ENCODE measurements around the gene THSD7B.

THSD7B gene

DNA sequence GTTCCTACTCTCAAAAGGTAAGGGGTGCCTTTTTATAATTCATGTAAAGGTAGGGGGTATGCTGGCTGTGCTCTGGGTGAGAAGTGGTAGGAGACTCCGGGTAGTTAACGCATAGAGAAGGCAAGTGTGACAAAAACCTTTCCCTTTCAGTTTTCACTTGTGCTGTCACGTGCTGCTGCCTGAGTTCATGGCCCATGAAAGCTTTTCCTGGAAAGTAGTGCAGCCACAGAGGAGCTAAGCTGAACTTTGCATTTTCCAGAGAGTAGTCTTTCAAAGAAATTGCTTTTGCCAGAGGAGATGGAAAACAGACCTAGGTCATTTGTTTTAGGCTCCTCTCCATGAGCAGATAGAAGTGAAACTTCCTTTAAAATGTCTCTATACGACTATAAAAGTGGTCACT, 44.7 kb downstream of the THSD7B start:
- H2BK120ac ChIP-seq (ENCODE audit: insufficient read depth, low read length, poor library complexity): no peak overlapping the region
- DNase-seq: no peak
- H2BK12ac ChIP-seq (ENCODE audit: low read length): no peak overlapping the region
- H3K9me3 ChIP-seq (ENCODE audit: insufficient read depth, low read depth, low read length): no peaks in the 10 kb centered on the region
- no CpG with 5 or more reads among the region's 4 CpGs for WGBS (ENCODE audit: extremely low coverage, insufficient coverage, insufficient read length)
- H3K4ac ChIP-seq (ENCODE audit: low read depth, low read length): no peak overlapping the region
- no peaks in the 10 kb centered on the region for H3K27me3 ChIP-seq (ENCODE audit: insufficient read depth, low read length)
- H4K12ac ChIP-seq (ENCODE audit: low read depth, low read length): no peak overlapping the region
- no peak overlapping the region for H2AFZ ChIP-seq (ENCODE audit: insufficient read depth, low read length, poor library complexity)
- no peaks in the 10 kb centered on the region for H3K4me1 ChIP-seq (ENCODE audit: control insufficient read depth in 1 of 2, insufficient read depth in 2 of 2, low read length in 2 of 2)
- no peak overlapping the region for H3K18ac ChIP-seq (ENCODE audit: low read length)
- no peak overlapping the region for H2BK5ac ChIP-seq (ENCODE audit: low read depth, low read length, poor library complexity)
- H3K79me1 ChIP-seq (ENCODE audit: low read length): no peaks in the 10 kb centered on the region
- no peak overlapping the region for H3K4me2 ChIP-seq (ENCODE audit: low read length)
- no peak overlapping the region for H3K14ac ChIP-seq (ENCODE audit: low read length)
- no peak overlapping the region for H4K8ac ChIP-seq (ENCODE audit: low read depth, low read length)
- H3K79me2 ChIP-seq (ENCODE audit: control insufficient read depth, insufficient read depth, low read length, poor library complexity): no peaks in the 10 kb centered on the region
- H3K36me3 ChIP-seq (ENCODE audit: control insufficient read depth in 1 of 2, insufficient read depth in 2 of 2, low read length in 2 of 2): no peaks in the 10 kb centered on the region
- no peak overlapping the region for H3K4me3 ChIP-seq (ENCODE audit: low read depth, low read length)
- no peak overlapping the region for H3K27ac ChIP-seq (ENCODE audit: low read depth, low read length)
- H4K91ac ChIP-seq (ENCODE audit: low read depth, low read length): no peak overlapping the region
- H3K23ac ChIP-seq (ENCODE audit: low read length): no peak overlapping the region
- no peak overlapping the region for H2AK5ac ChIP-seq (ENCODE audit: low read length)
- H3K9ac ChIP-seq (ENCODE audit: low read length): no peak overlapping the region

DNA sequence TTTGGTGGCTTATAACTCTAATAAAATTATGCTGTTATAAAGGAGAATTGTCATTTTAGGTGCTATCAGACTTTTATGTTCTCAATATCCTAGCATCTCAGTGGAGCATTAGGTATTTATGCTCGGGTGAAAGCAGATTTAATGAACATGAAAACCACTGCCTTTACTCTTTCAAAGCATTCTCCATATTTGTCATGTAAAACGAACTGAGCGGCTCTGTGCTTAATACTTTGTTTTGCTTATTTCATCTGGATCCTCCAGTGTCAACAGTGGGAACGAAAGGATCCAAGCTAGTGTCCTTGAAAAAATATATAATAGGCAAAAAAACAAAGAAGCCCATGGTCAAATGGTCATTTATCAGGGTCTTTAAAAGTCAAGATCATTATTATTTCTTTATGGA, 53.5 kb downstream of the THSD7B start:
- no peaks in the 10 kb centered on the region for H3K4me1 ChIP-seq (ENCODE audit: control insufficient read depth in 1 of 2, insufficient read depth in 2 of 2, low read length in 2 of 2)
- H2BK12ac ChIP-seq (ENCODE audit: low read length): no peak overlapping the region
- H3K23ac ChIP-seq (ENCODE audit: low read length): no peak overlapping the region
- H2BK5ac ChIP-seq (ENCODE audit: low read depth, low read length, poor library complexity): no peak overlapping the region
- no peak overlapping the region for H3K14ac ChIP-seq (ENCODE audit: low read length)
- no peaks in the 10 kb centered on the region for H3K27me3 ChIP-seq (ENCODE audit: insufficient read depth, low read length)
- no peaks in the 10 kb centered on the region for H3K9me3 ChIP-seq (ENCODE audit: insufficient read depth, low read depth, low read length)
- no peak overlapping the region for H2BK120ac ChIP-seq (ENCODE audit: insufficient read depth, low read length, poor library complexity)
- no peak overlapping the region for H2AK5ac ChIP-seq (ENCODE audit: low read length)
- DNase-seq: no peak
- no peak overlapping the region for H3K27ac ChIP-seq (ENCODE audit: low read depth, low read length)
- no peak overlapping the region for H3K4me2 ChIP-seq (ENCODE audit: low read length)
- H3K79me2 ChIP-seq (ENCODE audit: control insufficient read depth, insufficient read depth, low read length, poor library complexity): no peaks in the 10 kb centered on the region
- H3K4me3 ChIP-seq (ENCODE audit: low read depth, low read length): no peak overlapping the region
- H3K18ac ChIP-seq (ENCODE audit: low read length): no peak overlapping the region
- no peak overlapping the region for H4K8ac ChIP-seq (ENCODE audit: low read depth, low read length)
- no peak overlapping the region for H4K12ac ChIP-seq (ENCODE audit: low read depth, low read length)
- H3K36me3 ChIP-seq (ENCODE audit: control insufficient read depth in 1 of 2, insufficient read depth in 2 of 2, low read length in 2 of 2): no peaks in the 10 kb centered on the region
- H4K91ac ChIP-seq (ENCODE audit: low read depth, low read length): no peak overlapping the region
- H3K79me1 ChIP-seq (ENCODE audit: low read length): no peaks in the 10 kb centered on the region
- no peak overlapping the region for H3K4ac ChIP-seq (ENCODE audit: low read depth, low read length)
- no peak overlapping the region for H3K9ac ChIP-seq (ENCODE audit: low read length)
- H2AFZ ChIP-seq (ENCODE audit: insufficient read depth, low read length, poor library complexity): no peak overlapping the region
- no CpG with 5 or more reads among the region's 4 CpGs for WGBS (ENCODE audit: extremely low coverage, insufficient coverage, insufficient read length)

DNA sequence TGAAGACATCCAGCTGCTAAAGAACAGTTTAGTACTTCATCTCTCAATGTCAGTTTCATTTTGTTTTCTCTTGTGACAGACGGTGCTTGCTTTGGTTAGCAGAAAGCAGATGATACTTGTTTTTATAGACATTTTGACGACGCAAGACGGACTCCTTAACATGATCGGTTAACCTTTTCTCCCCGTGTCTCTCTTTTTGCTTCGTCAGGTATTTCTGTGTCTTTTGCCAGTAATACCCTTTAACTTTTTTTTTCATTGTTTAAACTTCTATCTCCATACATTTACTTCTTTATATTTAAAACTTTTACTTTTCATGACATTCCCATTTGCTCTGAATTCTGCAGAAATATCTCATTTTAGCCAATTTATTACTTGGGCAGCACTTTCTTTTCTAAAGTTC, 57.9 kb downstream of the THSD7B start:
- H3K79me1 ChIP-seq (ENCODE audit: low read length): no peaks in the 10 kb centered on the region
- H3K14ac ChIP-seq (ENCODE audit: low read length): no peak overlapping the region
- no peak overlapping the region for H2AFZ ChIP-seq (ENCODE audit: insufficient read depth, low read length, poor library complexity)
- H3K4me1 ChIP-seq (ENCODE audit: control insufficient read depth in 1 of 2, insufficient read depth in 2 of 2, low read length in 2 of 2): no peaks in the 10 kb centered on the region
- DNase-seq: no peak
- H2BK5ac ChIP-seq (ENCODE audit: low read depth, low read length, poor library complexity): no peak overlapping the region
- no peak overlapping the region for H3K4me3 ChIP-seq (ENCODE audit: low read depth, low read length)
- H3K79me2 ChIP-seq (ENCODE audit: control insufficient read depth, insufficient read depth, low read length, poor library complexity): no peaks in the 10 kb centered on the region
- no peak overlapping the region for H3K18ac ChIP-seq (ENCODE audit: low read length)
- no peak overlapping the region for H3K4me2 ChIP-seq (ENCODE audit: low read length)
- no peak overlapping the region for H4K12ac ChIP-seq (ENCODE audit: low read depth, low read length)
- no peaks in the 10 kb centered on the region for H3K36me3 ChIP-seq (ENCODE audit: control insufficient read depth in 1 of 2, insufficient read depth in 2 of 2, low read length in 2 of 2)
- no peaks in the 10 kb centered on the region for H3K9me3 ChIP-seq (ENCODE audit: insufficient read depth, low read depth, low read length)
- no peak overlapping the region for H4K8ac ChIP-seq (ENCODE audit: low read depth, low read length)
- no peak overlapping the region for H2BK120ac ChIP-seq (ENCODE audit: insufficient read depth, low read length, poor library complexity)
- H3K4ac ChIP-seq (ENCODE audit: low read depth, low read length): no peak overlapping the region
- H3K27ac ChIP-seq (ENCODE audit: low read depth, low read length): no peak overlapping the region
- no CpG with 5 or more reads among the region's 7 CpGs for WGBS (ENCODE audit: extremely low coverage, insufficient coverage, insufficient read length)
- H2AK5ac ChIP-seq (ENCODE audit: low read length): no peak overlapping the region
- H4K91ac ChIP-seq (ENCODE audit: low read depth, low read length): no peak overlapping the region
- no peak overlapping the region for H3K9ac ChIP-seq (ENCODE audit: low read length)
- no peaks in the 10 kb centered on the region for H3K27me3 ChIP-seq (ENCODE audit: insufficient read depth, low read length)
- H3K23ac ChIP-seq (ENCODE audit: low read length): no peak overlapping the region
- no peak overlapping the region for H2BK12ac ChIP-seq (ENCODE audit: low read length)

DNA sequence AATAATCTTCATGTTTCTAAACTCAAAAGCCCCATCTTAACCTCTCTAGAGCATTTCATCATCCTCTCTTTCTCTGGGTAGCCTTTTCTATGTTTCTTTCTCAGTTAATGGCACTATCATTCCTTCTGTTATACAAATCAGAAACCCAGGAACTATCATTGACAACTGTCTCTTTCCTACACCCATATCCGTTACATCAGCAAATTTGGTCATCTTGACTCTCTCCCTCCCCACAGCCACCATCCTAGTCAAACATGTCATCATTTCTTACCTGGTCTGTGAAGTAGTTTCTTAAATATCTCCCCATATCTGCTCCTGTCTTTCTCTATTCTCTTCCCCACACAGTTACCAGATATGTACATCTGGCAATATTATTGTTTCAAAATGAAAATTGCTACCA, 62.8 kb downstream of the THSD7B start:
- Histone ChIP-seq H3K27ac (ENCODE audit: low read depth, low read length) (no peak overlapping the region), H2BK12ac (ENCODE audit: low read length) (no peak overlapping the region), H3K27me3 (ENCODE audit: insufficient read depth, low read length) (no peaks in the 10 kb centered on the region), H3K4me2 (ENCODE audit: low read length) (no peak overlapping the region), H3K4ac (ENCODE audit: low read depth, low read length) (no peak overlapping the region), H3K79me2 (ENCODE audit: control insufficient read depth, insufficient read depth, low read length, poor library complexity) (no peaks in the 10 kb centered on the region), H2BK120ac (ENCODE audit: insufficient read depth, low read length, poor library complexity) (no peak overlapping the region), H3K36me3 (ENCODE audit: control insufficient read depth in 1 of 2, insufficient read depth in 2 of 2, low read length in 2 of 2) (no peaks in the 10 kb centered on the region), H3K4me3 (ENCODE audit: low read depth, low read length) (no peak overlapping the region), H3K79me1 (ENCODE audit: low read length) (no peaks in the 10 kb centered on the region), H3K9ac (ENCODE audit: low read length) (no peak overlapping the region), H3K4me1 (ENCODE audit: control insufficient read depth in 1 of 2, insufficient read depth in 2 of 2, low read length in 2 of 2) (no peaks in the 10 kb centered on the region), H4K8ac (ENCODE audit: low read depth, low read length) (no peak overlapping the region), H2AK5ac (ENCODE audit: low read length) (no peak overlapping the region), H4K91ac (ENCODE audit: low read depth, low read length) (no peak overlapping the region), H2BK5ac (ENCODE audit: low read depth, low read length, poor library complexity) (no peak overlapping the region), H3K14ac (ENCODE audit: low read length) (no peak overlapping the region), H2AFZ (ENCODE audit: insufficient read depth, low read length, poor library complexity) (no peak overlapping the region), H4K12ac (ENCODE audit: low read depth, low read length) (no peak overlapping the region), H3K23ac (ENCODE audit: low read length) (no peak overlapping the region), H3K9me3 (ENCODE audit: insufficient read depth, low read depth, low read length) (no peaks in the 10 kb centered on the region), H3K18ac (ENCODE audit: low read length) (no peak overlapping the region)
- no peak for DNase-seq
- WGBS (ENCODE audit: extremely low coverage, insufficient coverage, insufficient read length): no CpG with 5 or more reads among the region's 1 CpG

Measured in trophoblast cell (in vitro differentiated cells and primary cell).